HEK293T (cell line): ENCODE results near the gene NLRP10.

Source experiments
- FOXM1 ChIP-seq: fragments of 450-650 bp; IDR thresholded peaks from 2 replicates; pipeline ENCODE4 v1.6.1; 2017; ENCODE audit warnings: mild to moderate bottlenecking, borderline replicate concordance
- NFRKB ChIP-seq: fragments of 450-650 bp; IDR thresholded peaks from 2 replicates; pipeline ENCODE4 v1.6.1; 2016; ENCODE audit warnings: mild to moderate bottlenecking, moderate library complexity
- SUZ12 ChIP-seq: fragments of 450-650 bp; IDR thresholded peaks from 2 replicates; pipeline ENCODE4 v1.6.1; 2016; ENCODE audit warnings: mild to moderate bottlenecking

GRCh38 chr11:8009856-8010255 is 44.6 kb upstream of the NLRP10 start:
- TF ChIP-seq FOXM1, result no peak
- TF ChIP-seq NFRKB, result no peak
- TF ChIP-seq SUZ12, result no peak
